GM12878 (cell line): ENCODE data around the gene ATOSA. TPM values are rescaled to one million over a fixed set of nuclear protein-coding genes. Genes with fewer than 3 reads are reported as not detected.

ENCODE experiments used
- ATAC-seq: fragments of 200-7000 bp; cut with Tn5 transposase; 3 replicates; pipeline ENCODE4 v1.9.1; 2020; ENCODE audit warnings: mild to moderate bottlenecking, moderate library complexity
- BruUV-seq: library from RNA; stranded (reverse); fragments of 400-500 nt; replicated peaks from 2 replicates; lab custom pipeline; 2021; lab: Mats Ljungman, UMichigan
- CTCF ChIA-PET: fragments of 300-600 bp; sonication (Branson Sonifier 250); formaldehyde crosslinking; extraction: SDS; loops from one replicate; lab custom pipeline; 2021; ENCODE audit warnings: inconsistent platforms; lab: Yijun Ruan, JAX
- POLR2A ChIA-PET: fragments of 350-600 bp; formaldehyde crosslinking; extraction: SDS; loops from one replicate; lab custom pipeline; 2021; ENCODE audit warnings: inconsistent platforms; lab: Charles Lee
- RAD21 ChIA-PET: fragments of 300-600 bp; sonication (Branson Sonifier 250); formaldehyde crosslinking; loops from one replicate; lab custom pipeline; 2023; ENCODE audit warnings: antibody characterized with exemption; ENCODE audit not compliant: unreplicated experiment; lab: Charles Lee
- SMC1A ChIA-PET: fragments of 300-600 bp; sonication (Branson Sonifier 250); formaldehyde crosslinking; loops from one replicate; lab custom pipeline; 2023; ENCODE audit not compliant: unreplicated experiment, uncharacterized antibody; lab: Charles Lee
- DNase-seq: peaks from one replicate; pipeline ENCODE4 v3.0.0-alpha.2; 2011; ENCODE audit warnings: low read depth, low spot score
- FAIRE-seq: peaks from 3 replicates; lab custom pipeline; 2011; peaks lifted over from hg19 to GRCh38; lab: Jason Lieb, UNC
- H2AFZ ChIP-seq: 2 replicates; pipeline ENCODE4 v1.6.0; 2011; ENCODE audit warnings: low read depth, low read length, control low read depth; ENCODE audit not compliant: control insufficient read depth
- H3K27ac ChIP-seq: 2 replicates; pipeline ENCODE4 v1.5.1; 2011; ENCODE audit warnings: control low read depth; ENCODE audit not compliant: control insufficient read depth, insufficient read depth
- H3K27me3 ChIP-seq, 2 experiments: replicated peaks in 1 of 2; 2 replicates each; pipeline versions ENCODE4 v1.6.0 to v1.6.1; 2011; ENCODE audit warnings: low read length in 1 of 2; ENCODE audit not compliant: control insufficient read depth in 2 of 2, insufficient read depth in 2 of 2
- H3K36me3 ChIP-seq, 2 experiments: 2 replicates each; pipeline ENCODE4 v1.5.1; 2011; ENCODE audit warnings: low read length in 1 of 2; ENCODE audit not compliant: control insufficient read depth in 2 of 2, insufficient read depth in 2 of 2
- H3K4me1 ChIP-seq: 2 replicates; pipeline ENCODE4 v1.6.1; 2011; ENCODE audit warnings: mild to moderate bottlenecking, low read length, moderate library complexity, mixed read lengths; ENCODE audit not compliant: control insufficient read depth, insufficient read depth
- H3K4me2 ChIP-seq: 2 replicates; pipeline ENCODE4 v1.6.0; 2011; ENCODE audit warnings: control low read depth; ENCODE audit not compliant: control insufficient read depth, insufficient read depth
- H3K4me3 ChIP-seq: fragments of 200-600 bp; sonication (generic); 2 replicates; pipeline ENCODE4 v1.5.1; 2016
- H3K79me2 ChIP-seq: 2 replicates; pipeline ENCODE4 v1.6.0; 2011; ENCODE audit warnings: low read length; ENCODE audit not compliant: control insufficient read depth, insufficient read depth
- H3K9ac ChIP-seq: 2 replicates; pipeline ENCODE4 v1.8.0; 2011; ENCODE audit warnings: low read length, control low read depth, mixed read lengths; ENCODE audit not compliant: control insufficient read depth, insufficient read depth
- H3K9me3 ChIP-seq: replicated peaks from 3 replicates; pipeline ENCODE4 v1.5.1; 2011; ENCODE audit warnings: mild to moderate bottlenecking, low read length; ENCODE audit not compliant: control insufficient read depth, insufficient read depth
- H4K20me1 ChIP-seq: 2 replicates; pipeline ENCODE4 v1.6.0; 2011; ENCODE audit not compliant: control insufficient read depth, insufficient read depth
- ASH2L ChIP-seq: fragments of 300-600, 200-600 bp; sonication (generic); IDR thresholded peaks from 2 replicates; pipeline ENCODE4 v1.6.1; 2017; ENCODE audit warnings: low read depth, mild to moderate bottlenecking, borderline replicate concordance
- BHLHE40 ChIP-seq, 2 experiments: fragments of 450-650 bp in 1 of 2; IDR thresholded peaks; 2 replicates each; pipeline ENCODE4 v1.6.1; 2011 to 2017; ENCODE audit warnings: low read depth in 2 of 2, borderline replicate concordance in 1 of 2, improper control_type of control experiment in 1 of 2, low read length in 1 of 2, mild to moderate bottlenecking in 1 of 2
- JUNB ChIP-seq: IDR thresholded peaks from 2 replicates; pipeline ENCODE4 v1.6.1; 2016; ENCODE audit warnings: antibody characterized with exemption, mild to moderate bottlenecking
- MYC ChIP-seq: IDR thresholded peaks from 2 replicates; pipeline ENCODE4 v1.6.1; 2011; ENCODE audit warnings: mild to moderate bottlenecking, low read length, moderate library complexity, inconsistent platforms; ENCODE audit not compliant: insufficient read depth, insufficient replicate concordance, insufficient read length, severe bottlenecking
- NFIC ChIP-seq: IDR thresholded peaks from 2 replicates; pipeline ENCODE4 v1.6.1; 2012; ENCODE audit warnings: low read depth, mild to moderate bottlenecking, inconsistent platforms, low read length, moderate library complexity
- RCOR1 ChIP-seq: conservative IDR thresholded peaks from 2 replicates; pipeline ENCODE4 v1.6.1; 2012; ENCODE audit warnings: low read depth, low read length, improper control_type of control experiment
- SMAD5 ChIP-seq: IDR thresholded peaks from 2 replicates; pipeline ENCODE4 v1.6.1; 2016; ENCODE audit warnings: antibody characterized with exemption, low read depth
- STAT1 ChIP-seq: fragments of 450-650 bp; conservative IDR thresholded peaks from 2 replicates; pipeline ENCODE4 v1.6.1; 2014; ENCODE audit warnings: antibody characterized with exemption, mild to moderate bottlenecking
- TARDBP ChIP-seq: IDR thresholded peaks from 2 replicates; pipeline ENCODE4 v1.6.1; 2016; ENCODE audit warnings: borderline replicate concordance
- ZBED1 ChIP-seq: IDR thresholded peaks from 2 replicates; pipeline ENCODE4 v1.6.1; 2016; ENCODE audit warnings: borderline replicate concordance
- WGBS: methylation state at CpG from one replicate; pipeline ENCODE4 v1.1.6; 2016; ENCODE audit warnings: low lambda C conversion rate; ENCODE audit not compliant: insufficient replicate concordance, insufficient coverage; ENCODE audit errors: missing lambda C conversion rate; 5-methylcytosine and 5-hydroxymethylcytosine counted together
- in situ Hi-C: fragments of 300-500 bp; cut with MboI; formaldehyde crosslinking; loops from 9 replicates; pipeline ENCODE4 v1.14.3; 2018; ENCODE audit warnings: mixed read lengths
- intact Hi-C: fragments of 100-400 bp; cut with micrococcal nuclease; formaldehyde crosslinking; loops from one replicate; pipeline ENCODE4 v1.14.2; 2022; ENCODE audit not compliant: unreplicated experiment
- polyA plus RNA-seq, 11 experiments: library from polyadenylated mRNA; depleted of rRNA in 4 of 11; unstranded in 6 of 11; stranded (reverse) in 5 of 11; fragments of >200 nt; fragmentation: Nextera tagmentation in 4 of 11; fragmentation: Illumina TruSeq in 1 of 11; extraction: Ambion mirVana in 4 of 11; extraction: Trizol in 1 of 11; gene quantifications; 1 replicate in 1 of 11; 2 replicates in 10 of 11; pipeline versions ENCODE4 v1.2.1 to v1.2.3, GENCODE V29; 2011 to 2016; ENCODE audit warnings: inconsistent platforms in 2 of 11, missing spikeins in 2 of 11, low read depth in 1 of 11
- total RNA-seq, 4 experiments: library from RNA; depleted of rRNA in 3 of 4; stranded (reverse); fragments of >200 nt in 3 of 4; fragmentation: Illumina TruSeq in 1 of 4; extraction: Trizol in 1 of 4; gene quantifications; 2 replicates each; pipeline versions ENCODE4 v1.2.1 to v1.2.3, GENCODE V29; 2013 to 2021
- TF ChIP-seq, protein P1 (sequence below): IDR thresholded peaks from 2 replicates; pipeline ENCODE4 v1.6.1; 2012; ENCODE audit warnings: low read depth, low read length, improper control_type of control experiment
- TF ChIP-seq, protein P2 (sequence below): fragments of 450-650 bp; IDR thresholded peaks from 2 replicates; pipeline ENCODE4 v1.6.1; 2017; ENCODE audit warnings: mild to moderate bottlenecking, moderate library complexity

The ATOSA gene
- total and polyA plus RNA-seq, 10 of the 15 experiments (the other 5 are each of a cell fraction or from before 2014, with no cell fraction given): 6.8 to 24.3 (median 14.6) TPM

- Histone ChIP-seq H3K79me2 (no peaks in the 10 kb centered on the region), H3K36me3 (peaks cover 0 to 20% of the 10 kb centered on the region in 2 experiments; a peak in 3 of 4 replicates), H3K4me2 (no peak overlapping the region), H3K4me3 (no peak overlapping the region), H3K27me3 (no peaks in the 10 kb centered on the region), H3K9ac (no peak overlapping the region), H3K4me1 (peaks cover 11% of the 10 kb centered on the region; the same call in 1 of the 2 replicates), H4K20me1 (no peaks in the 10 kb centered on the region), H3K27ac (no peak overlapping the region), H3K9me3 (no peaks in the 10 kb centered on the region; the same call in 2 of the 3 replicates), H2AFZ (no peak overlapping the region)
- CTCF ChIA-PET: no interaction called here
- no TSS peak for BruUV-seq
- WGBS: 99% methylated on average over 4 of the region's 4 CpGs
- no peak for DNase-seq
- RAD21 ChIA-PET: no interaction called here
- POLR2A ChIA-PET: no interaction called here
- FAIRE-seq: peak; percentile 7
- SMC1A ChIA-PET: no interaction called here
- no peak for ATAC-seq
- in situ Hi-C loops: no loop called here
- TF ChIP-seq SMAD5: no peak
- TF ChIP-seq STAT1: no peak
- no peak for TF ChIP-seq BHLHE40 (IDR thresholded peaks at IDR 0.05; ENCODE audit: borderline replicate concordance in 1 of 2, low read depth in 2 of 2, low read length in 1 of 2)
- no peak for TF ChIP-seq TARDBP
- intact Hi-C loops: no loop called here
Observed at GRCh38 chr15:52668133-52668532, 11.1 kb downstream of the ATOSA start.

DNA sequence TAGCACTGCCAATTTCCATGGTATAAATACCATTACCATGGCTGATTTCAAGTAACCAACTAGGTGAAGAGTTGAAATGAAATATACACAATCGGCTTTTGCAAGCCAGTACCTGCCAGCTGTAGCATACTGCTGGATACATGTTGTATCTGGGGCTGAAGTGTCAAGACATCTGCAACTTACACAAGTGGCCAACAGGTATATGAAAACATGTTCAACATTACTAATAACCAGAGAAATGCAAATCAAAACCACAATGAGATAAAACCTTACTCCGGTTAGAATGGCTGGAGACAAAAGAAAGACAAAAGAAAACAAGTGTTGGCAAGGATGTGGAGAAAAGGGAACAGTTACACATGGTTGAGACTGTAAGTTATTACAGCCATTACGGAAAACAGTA is 11.6 kb downstream of the ATOSA start:
- Histone ChIP-seq H3K9ac (no peak overlapping the region), H3K79me2 (no peaks in the 10 kb centered on the region), H3K9me3 (no peaks in the 10 kb centered on the region; the same call in 2 of the 3 replicates), H3K4me1 (peaks cover 11% of the 10 kb centered on the region; the same call in 1 of the 2 replicates), H3K27ac (no peak overlapping the region), H2AFZ (no peak overlapping the region), H3K4me2 (peak overlapping the region; percentile 30; the same call in 1 of the 2 replicates), H3K4me3 (no peak overlapping the region), H4K20me1 (no peaks in the 10 kb centered on the region), H3K27me3 (no peaks in the 10 kb centered on the region), H3K36me3 (peaks cover 0 to 20% of the 10 kb centered on the region in 2 experiments; a peak in 3 of 4 replicates)
- intact Hi-C loops: no loop called here
- peak; percentile 90 for ATAC-seq
- SMC1A ChIA-PET: interaction anchor here (3.8 kb wide), 1 partner anchor 9 kb away, joined by 13 read pairs; no protein-coding TSS in a partner anchor
- BruUV-seq: no TSS peak
- peak; percentile 18 for FAIRE-seq
- in situ Hi-C loops: no loop called here
- CTCF ChIA-PET: no interaction called here
- DNase-seq: no peak
- POLR2A ChIA-PET: no interaction called here
- 22% methylated on average over 3 of the region's 3 CpGs for WGBS
- RAD21 ChIA-PET: no interaction called here
- TF ChIP-seq NFIC (peak; percentile 42; the same call in 1 of the 2 replicates), RCOR1 (no peak), ZBED1 (no peak), MYC (no peak), JUNB (peak; percentile 83), ASH2L (no peak)
- TF ChIP-seq, protein P1, sequence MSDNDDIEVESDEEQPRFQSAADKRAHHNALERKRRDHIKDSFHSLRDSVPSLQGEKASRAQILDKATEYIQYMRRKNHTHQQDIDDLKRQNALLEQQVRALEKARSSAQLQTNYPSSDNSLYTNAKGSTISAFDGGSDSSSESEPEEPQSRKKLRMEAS: no peak
- TF ChIP-seq, protein P2, sequence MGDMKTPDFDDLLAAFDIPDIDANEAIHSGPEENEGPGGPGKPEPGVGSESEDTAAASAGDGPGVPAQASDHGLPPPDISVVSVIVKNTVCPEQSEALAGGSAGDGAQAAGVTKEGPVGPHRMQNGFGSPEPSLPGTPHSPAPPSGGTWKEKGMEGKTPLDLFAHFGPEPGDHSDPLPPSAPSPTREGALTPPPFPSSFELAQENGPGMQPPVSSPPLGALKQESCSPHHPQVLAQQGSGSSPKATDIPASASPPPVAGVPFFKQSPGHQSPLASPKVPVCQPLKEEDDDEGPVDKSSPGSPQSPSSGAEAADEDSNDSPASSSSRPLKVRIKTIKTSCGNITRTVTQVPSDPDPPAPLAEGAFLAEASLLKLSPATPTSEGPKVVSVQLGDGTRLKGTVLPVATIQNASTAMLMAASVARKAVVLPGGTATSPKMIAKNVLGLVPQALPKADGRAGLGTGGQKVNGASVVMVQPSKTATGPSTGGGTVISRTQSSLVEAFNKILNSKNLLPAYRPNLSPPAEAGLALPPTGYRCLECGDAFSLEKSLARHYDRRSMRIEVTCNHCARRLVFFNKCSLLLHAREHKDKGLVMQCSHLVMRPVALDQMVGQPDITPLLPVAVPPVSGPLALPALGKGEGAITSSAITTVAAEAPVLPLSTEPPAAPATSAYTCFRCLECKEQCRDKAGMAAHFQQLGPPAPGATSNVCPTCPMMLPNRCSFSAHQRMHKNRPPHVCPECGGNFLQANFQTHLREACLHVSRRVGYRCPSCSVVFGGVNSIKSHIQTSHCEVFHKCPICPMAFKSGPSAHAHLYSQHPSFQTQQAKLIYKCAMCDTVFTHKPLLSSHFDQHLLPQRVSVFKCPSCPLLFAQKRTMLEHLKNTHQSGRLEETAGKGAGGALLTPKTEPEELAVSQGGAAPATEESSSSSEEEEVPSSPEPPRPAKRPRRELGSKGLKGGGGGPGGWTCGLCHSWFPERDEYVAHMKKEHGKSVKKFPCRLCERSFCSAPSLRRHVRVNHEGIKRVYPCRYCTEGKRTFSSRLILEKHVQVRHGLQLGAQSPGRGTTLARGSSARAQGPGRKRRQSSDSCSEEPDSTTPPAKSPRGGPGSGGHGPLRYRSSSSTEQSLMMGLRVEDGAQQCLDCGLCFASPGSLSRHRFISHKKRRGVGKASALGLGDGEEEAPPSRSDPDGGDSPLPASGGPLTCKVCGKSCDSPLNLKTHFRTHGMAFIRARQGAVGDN: no peak
